Motor neuron (in vitro differentiated cells): ENCODE measurements around the gene UBLCP1. TPM values are rescaled to one million over a fixed set of nuclear protein-coding genes. Genes with fewer than 3 reads are reported as not detected.
A peak's percentile ranks its signal among the peaks of the same experiment; 100 is the strongest.
"Not testable (repeated sequence)": the region's sequence is repeated elsewhere in the genome, so short reads cannot be mapped to it uniquely, and the experiment has no call there.

Experiments
- ATAC-seq, 8 experiments: fragments of 200-7000 bp; cut with Tn5 transposase; replicated peaks in 6 of 8; 2 replicates each; pipeline ENCODE4 v1.8.0; 2021; ENCODE audit warnings: mild to moderate bottlenecking in 8 of 8, moderate library complexity in 8 of 8
- H3K27ac ChIP-seq, 2 donors: fragments of 250-450 bp; sonication (Bioruptor Pico); 2 replicates each; pipeline ENCODE4 v1.9.0; 2021; ENCODE audit warnings: antibody characterized with exemption in 2 of 2, mild to moderate bottlenecking in 2 of 2, moderate library complexity in 1 of 2
- H3K4me1 ChIP-seq, 2 donors: fragments of 250-450 bp; sonication (Bioruptor Pico); replicated peaks in 1 of 2; 2 replicates each; pipeline ENCODE4 v1.6.1; 2021; ENCODE audit warnings: antibody characterized with exemption in 2 of 2, mild to moderate bottlenecking in 2 of 2, moderate library complexity in 1 of 2
- H3K4me3 ChIP-seq, 5 donors: fragments of 250-450 bp; sonication (Bioruptor Pico); 2 replicates each; pipeline ENCODE4 v1.9.0; 2021; ENCODE audit warnings: antibody characterized with exemption in 5 of 5, mild to moderate bottlenecking in 5 of 5, moderate library complexity in 4 of 5
- WGBS, 10 experiments: fragments of 450-650 bp; shearing (Covaris generic); methylation state at CpG; one replicate each; pipeline ENCODE4 v1.0.0; 2022; 5-methylcytosine and 5-hydroxymethylcytosine counted together
- in situ Hi-C, 9 experiments: fragments of 400-800 bp; cut with MboI; loops; one replicate each; pipeline ENCODE4 v1.15.0; 2021; ENCODE audit warnings: low sequenced_read_pairs in 9 of 9, low pct_unique_long_range_greater_than_20kb in 2 of 9; ENCODE audit not compliant: unreplicated experiment in 9 of 9
- total RNA-seq, 8 experiments: library from RNA; unstranded; fragments of 300-600 nt; gene quantifications; 2 replicates each; pipeline versions ENCODE4 v1.2.3 to v1.2.4, GENCODE V29; 2022

UBLCP1 gene
- total RNA-seq, 8 experiments from 2014 or later = 21.8 to 42.0 (median 29.3) TPM

DNA sequence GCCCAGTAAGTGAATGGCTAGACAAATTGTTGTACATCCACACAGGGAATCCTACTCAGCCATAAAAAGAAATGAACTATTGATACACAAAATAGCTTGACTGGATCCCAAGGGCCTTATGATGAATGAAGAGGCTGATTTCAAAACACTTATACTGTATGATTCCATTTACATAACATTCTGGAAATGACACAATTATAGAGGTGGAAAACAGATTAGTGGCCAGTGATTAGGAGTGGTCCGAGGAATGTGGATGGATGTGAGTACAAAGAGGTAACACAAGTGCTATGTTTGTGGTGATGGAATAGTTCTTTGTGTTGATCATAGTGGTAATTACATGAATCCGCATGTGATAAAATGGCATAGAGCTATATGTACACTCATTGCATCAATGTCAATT lies 4.7 kb upstream of the UBLCP1 start:
- 83 to 100% (median 95%) methylated on average over 1 to 2 of the region's 2 CpGs; no CpG with 5 or more reads in 1 of the 10 experiments for WGBS, 10 experiments
- Histone ChIP-seq H3K27ac (no peak overlapping the region), H3K4me1 (peaks cover 5 to 7% of the 10 kb centered on the region in 2 donors), H3K4me3 (no peak overlapping the region)
- in situ Hi-C loops = loop anchor here in 2 of 9 experiments (25.0 kb wide), 1 partner anchor 96 kb away; no protein-coding TSS in a partner anchor
- no peak for ATAC-seq

DNA sequence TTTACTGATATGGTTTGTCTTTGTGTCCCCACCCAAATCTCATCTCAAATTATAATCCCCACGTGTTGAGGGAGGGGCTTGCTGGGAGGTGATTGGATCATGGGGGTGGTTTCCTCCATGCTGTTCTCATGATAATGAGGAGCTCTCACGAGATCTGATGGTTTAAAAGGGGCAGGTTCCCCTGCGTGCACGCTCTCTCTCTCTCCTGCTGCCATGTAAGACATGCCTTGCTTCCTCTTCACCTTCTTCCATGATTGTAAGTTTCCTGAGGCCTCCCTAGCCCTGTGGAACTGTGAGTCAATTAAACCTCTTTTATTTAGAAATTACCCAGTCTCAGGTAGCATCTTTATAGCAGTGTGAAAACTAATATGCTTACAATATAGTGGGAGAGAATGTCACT lies 2.9 kb upstream of the UBLCP1 start:
- in situ Hi-C loops = loop anchor here in 2 of 9 experiments (25.0 kb wide), 1 partner anchor 98 kb away; no protein-coding TSS in a partner anchor
- H3K4me3 ChIP-seq, ATAC-seq, H3K27ac ChIP-seq: not testable (repeated sequence)
- H3K4me1 ChIP-seq = peaks cover 12 to 14% of the 10 kb centered on the region in 2 donors
- 33 to 94% (median 70%) methylated on average over 1 to 4 of the region's 4 CpGs; no CpG with 5 or more reads in 1 of the 10 experiments for WGBS, 10 experiments

DNA sequence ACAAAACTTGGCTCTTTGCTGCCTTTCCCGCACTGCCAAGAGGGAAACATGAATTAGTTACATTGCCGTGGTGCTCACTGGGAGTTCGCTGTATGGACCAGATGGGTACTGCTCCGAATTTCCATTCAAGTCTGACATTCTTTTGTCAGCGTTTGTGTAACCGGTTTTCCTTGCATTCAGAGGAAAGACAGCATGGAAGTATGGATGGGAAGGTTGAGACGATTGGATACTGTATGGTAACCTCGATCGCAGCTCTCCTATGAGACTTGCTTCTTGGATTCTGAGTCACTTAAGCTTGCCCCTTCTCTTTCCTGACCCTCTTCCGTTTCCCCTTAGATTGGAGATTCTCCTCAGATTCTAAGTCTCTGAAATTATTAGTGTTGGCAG lies 625 bp upstream of the UBLCP1 start:
- WGBS, 10 experiments = 10 to 69% (median 40%) methylated on average over 3 to 10 of the region's 10 CpGs; no CpG with 5 or more reads in 2 of the 10 experiments
- peaks cover 12 to 14% of the 10 kb centered on the region in 2 donors for H3K4me1 ChIP-seq
- ATAC-seq = peak; percentile 5 to 62 (median 34)
- in situ Hi-C loops = loop anchor here in 2 of 9 experiments (25.0 kb wide), 1 partner anchor 100 kb away; no protein-coding TSS in a partner anchor
- H3K27ac ChIP-seq = peak overlapping the region; percentile 92 to 94
- peak overlapping the region; percentile 68 to 99 (median 88) for H3K4me3 ChIP-seq

DNA sequence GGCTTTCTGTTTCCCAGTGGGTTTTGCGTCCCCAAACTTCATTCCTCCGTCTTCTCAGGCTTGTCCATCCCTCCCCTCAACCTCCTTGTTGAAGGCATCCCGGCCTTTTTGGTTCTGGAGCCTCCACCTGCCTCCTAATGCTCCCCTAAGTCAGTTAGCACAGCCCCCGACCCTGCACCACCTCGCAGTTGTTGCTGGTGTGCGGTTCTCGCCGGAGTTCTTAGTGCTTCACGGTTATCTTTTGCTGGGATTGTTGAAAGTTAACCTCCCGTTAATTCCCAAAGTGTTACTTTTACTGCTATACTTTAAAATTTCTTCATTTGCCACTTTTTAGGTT lies 447 bp downstream of the UBLCP1 start:
- ATAC-seq = peak in 7 of 8 experiments; percentile 0 to 22 (median 5)
- Histone ChIP-seq H3K4me1 (peaks cover 12 to 14% of the 10 kb centered on the region in 2 donors), H3K27ac (peak overlapping the region in 1 of 2 donors; percentile 92), H3K4me3 (peak overlapping the region; percentile 68 to 99 (median 88))
- in situ Hi-C loops = loop anchor here in 2 of 9 experiments (25.0 kb wide), 1 partner anchor 101 kb away; no protein-coding TSS in a partner anchor
- 0 to 13% (median 4%) methylated on average over 2 to 10 of the region's 10 CpGs; no CpG with 5 or more reads in 2 of the 10 experiments for WGBS, 10 experiments

DNA sequence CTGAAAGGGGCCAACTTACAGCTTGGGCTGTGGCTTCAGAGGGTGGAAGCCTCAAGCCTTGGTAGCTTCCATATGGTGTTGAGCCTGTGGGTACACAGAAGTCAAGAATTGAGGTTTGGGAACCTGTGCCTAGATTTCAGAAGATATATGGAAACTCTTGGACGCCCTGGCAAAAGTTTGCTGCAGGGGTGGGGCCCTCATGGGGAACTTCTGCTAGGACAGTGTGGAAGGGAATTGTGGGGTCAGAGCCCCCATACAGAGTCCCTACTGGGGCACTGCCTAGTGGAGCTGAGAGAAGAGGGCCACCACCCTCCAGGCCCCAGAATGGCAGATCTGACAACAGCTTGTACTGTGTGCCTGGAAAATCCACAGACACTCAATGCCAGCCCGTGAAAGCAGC lies 3.7 kb downstream of the UBLCP1 start:
- peaks cover 12 to 14% of the 10 kb centered on the region in 2 donors for H3K4me1 ChIP-seq
- 75 to 100% (median 85%) methylated on average over 1 to 2 of the region's 2 CpGs; no CpG with 5 or more reads in 6 of the 10 experiments for WGBS, 10 experiments
- not testable (repeated sequence) for H3K4me3 ChIP-seq, ATAC-seq, H3K27ac ChIP-seq
- in situ Hi-C loops = loop anchor here in 2 of 9 experiments (25.0 kb wide), 1 partner anchor 104 kb away; no protein-coding TSS in a partner anchor

DNA sequence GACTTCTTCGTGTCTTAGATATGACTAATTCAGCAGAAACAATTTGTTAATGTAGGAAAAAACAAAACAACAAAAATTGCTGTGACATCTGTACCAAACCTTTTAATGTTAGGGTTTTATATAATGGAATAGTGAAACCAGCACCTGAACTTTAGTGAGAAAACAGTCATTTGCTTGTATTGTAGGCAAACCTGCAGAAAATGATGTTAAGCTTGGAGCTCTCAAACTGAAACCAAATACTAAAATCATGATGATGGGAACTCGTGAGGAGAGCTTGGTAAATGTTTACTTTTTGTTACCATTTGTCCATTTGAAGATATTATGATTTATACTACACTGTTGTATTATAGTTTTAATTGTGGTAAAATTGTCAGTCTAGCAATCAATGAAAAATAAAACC lies 6.6 kb downstream of the UBLCP1 start:
- WGBS, 10 experiments = 45 to 100% (median 91%) methylated on average over 1 to 2 of the region's 2 CpGs
- H3K27ac ChIP-seq = no peak overlapping the region
- no peak for ATAC-seq
- in situ Hi-C loops = loop anchor here in 2 of 9 experiments (25.0 kb wide), 1 partner anchor 107 kb away; no protein-coding TSS in a partner anchor
- H3K4me1 ChIP-seq = no peaks in the 10 kb centered on the region
- no peak overlapping the region for H3K4me3 ChIP-seq

DNA sequence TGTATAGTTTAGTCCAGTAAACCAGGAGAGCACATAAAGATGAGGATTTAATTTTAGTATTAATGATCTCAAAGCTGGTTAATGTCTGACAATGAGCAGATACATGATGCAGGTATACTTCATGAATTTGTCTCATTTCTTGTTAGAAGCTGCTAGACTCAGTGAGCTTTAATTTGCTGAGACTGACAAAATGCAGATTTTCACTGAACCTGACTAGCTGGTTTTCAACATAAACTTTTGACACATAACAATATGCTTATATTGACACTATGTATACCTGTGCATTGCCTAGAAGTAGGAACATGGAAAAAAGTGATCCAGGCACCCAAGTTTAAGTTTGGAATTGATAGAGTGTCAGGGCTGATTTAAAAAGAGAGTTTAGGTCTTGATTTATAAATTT lies 10.8 kb downstream of the UBLCP1 start:
- in situ Hi-C loops = loop anchor here in 2 of 9 experiments (25.0 kb wide), 1 partner anchor 112 kb away; no protein-coding TSS in a partner anchor
- Histone ChIP-seq H3K4me1 (no peaks in the 10 kb centered on the region), H3K4me3 (no peak overlapping the region), H3K27ac (no peak overlapping the region)
- no peak for ATAC-seq

DNA sequence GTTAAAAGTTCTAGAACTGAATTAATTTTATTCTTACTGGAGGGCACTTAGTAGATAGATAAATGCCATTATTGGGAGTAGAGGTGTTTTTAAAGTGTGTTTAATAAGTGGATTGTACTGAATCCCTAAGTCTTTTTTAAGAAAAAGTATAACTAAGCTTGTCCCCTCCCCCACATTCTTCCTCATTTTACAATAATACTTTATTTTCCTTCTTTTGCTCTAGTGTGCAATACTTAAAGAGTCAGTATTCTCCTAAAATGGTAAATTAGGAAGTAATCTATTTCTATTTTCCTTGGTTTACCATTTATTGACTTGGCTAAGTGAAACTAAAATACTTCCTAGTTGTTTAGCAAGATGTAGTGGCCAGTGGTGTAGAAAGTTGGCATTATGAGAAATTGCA lies 11.6 kb downstream of the UBLCP1 start:
- Histone ChIP-seq H3K27ac (no peak overlapping the region), H3K4me1 (no peaks in the 10 kb centered on the region), H3K4me3 (no peak overlapping the region)
- ATAC-seq = no peak
- in situ Hi-C loops = loop anchor here in 4 of 9 experiments (25.0 kb wide), 2 partner anchors 112 to 713 kb away; no protein-coding TSS in a partner anchor

DNA sequence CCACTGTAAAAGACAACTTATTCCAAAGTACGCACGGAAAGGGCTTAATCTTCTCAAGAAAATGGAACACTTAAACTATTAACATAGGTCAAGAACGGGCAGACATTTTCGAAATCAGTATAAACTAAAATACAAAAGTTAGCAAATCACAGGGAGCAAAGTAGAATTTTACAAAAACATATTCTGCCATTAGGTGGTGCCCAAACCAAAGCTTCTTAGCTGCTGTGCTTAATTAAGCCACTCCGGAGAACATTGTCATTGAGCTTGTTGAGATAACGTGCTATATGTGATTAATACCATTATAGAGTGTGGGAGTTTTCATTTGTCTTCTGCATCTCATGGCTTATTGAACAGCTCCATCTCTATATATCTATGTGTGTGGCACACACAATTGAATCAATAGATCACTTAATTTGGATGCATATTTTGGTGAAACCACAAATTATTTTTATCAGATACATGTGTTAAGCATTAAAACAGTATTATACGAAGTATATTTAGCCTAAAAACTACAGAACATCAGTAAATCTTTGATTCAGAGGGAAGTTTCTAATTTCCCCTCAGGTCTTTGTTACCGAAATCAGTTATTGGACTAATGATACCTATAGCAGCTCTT lies 23.4 kb downstream of the UBLCP1 start:
- in situ Hi-C loops = loop anchor here in 2 of 9 experiments (25.0 kb wide), 1 partner anchor 701 kb away; no protein-coding TSS in a partner anchor
- Histone ChIP-seq H3K4me1 (no peaks in the 10 kb centered on the region), H3K27ac (no peak overlapping the region), H3K4me3 (no peak overlapping the region)
- peak in 5 of 8 experiments; percentile 33 to 68 (median 55) for ATAC-seq
- WGBS, 10 experiments = 19 to 82% (median 63%) methylated on average over 2 to 8 of the region's 8 CpGs

DNA sequence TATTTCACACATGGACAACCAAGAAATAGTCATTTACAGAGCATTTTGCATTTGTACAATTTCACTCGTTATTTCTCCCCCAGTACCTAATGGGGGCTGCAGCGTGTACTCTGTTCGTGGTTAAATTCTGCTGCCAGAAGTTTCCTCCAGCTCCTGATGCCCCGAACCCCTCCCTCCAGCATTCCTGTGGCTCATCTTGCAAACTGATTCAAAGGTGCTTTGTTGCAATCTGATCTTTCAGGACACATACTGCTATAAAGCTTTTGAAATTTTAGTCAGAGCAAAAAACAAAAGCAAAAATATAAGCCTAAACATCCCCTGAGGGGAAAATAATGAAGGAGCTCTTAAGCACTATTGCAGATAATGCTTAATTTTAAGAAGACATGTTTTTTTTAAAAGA lies 27.7 kb downstream of the UBLCP1 start:
- no peak overlapping the region for H3K4me3 ChIP-seq
- no peak overlapping the region for H3K27ac ChIP-seq
- in situ Hi-C loops = loop anchor here in 2 of 9 experiments (25.0 kb wide), 1 partner anchor 697 kb away; no protein-coding TSS in a partner anchor
- 20 to 93% (median 81%) methylated on average over 1 to 4 of the region's 4 CpGs; no CpG with 5 or more reads in 4 of the 10 experiments for WGBS, 10 experiments
- no peak for ATAC-seq
- H3K4me1 ChIP-seq = no peaks in the 10 kb centered on the region

DNA sequence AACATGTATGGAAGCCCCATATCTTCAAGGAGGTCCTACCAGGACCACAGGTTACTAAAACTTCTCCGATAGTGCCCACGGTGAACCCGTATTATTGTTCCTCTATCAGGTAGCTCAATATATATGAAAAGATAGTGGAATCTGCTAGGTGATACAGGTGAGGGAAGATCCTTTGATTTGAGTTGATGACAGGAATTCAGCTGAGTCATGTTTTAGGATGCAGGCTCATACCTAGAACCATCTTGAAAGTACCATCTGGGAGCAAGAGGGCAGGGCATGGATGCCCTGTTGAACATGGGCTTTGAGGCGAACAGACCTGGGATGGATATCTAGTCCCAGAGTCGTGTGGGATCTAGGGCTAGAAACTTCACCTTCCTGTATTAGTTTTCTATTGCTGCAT lies 31.8 kb downstream of the UBLCP1 start:
- ATAC-seq = no peak
- no peak overlapping the region for H3K4me3 ChIP-seq
- no peaks in the 10 kb centered on the region for H3K4me1 ChIP-seq
- in situ Hi-C loops = loop anchor here in 2 of 9 experiments (25.0 kb wide), 1 partner anchor 692 kb away; no protein-coding TSS in a partner anchor
- no peak overlapping the region for H3K27ac ChIP-seq
- whole genome bisulfite sequencing, 10 experiments = 60 to 100% (median 92%) methylated on average over 1 to 5 of the region's 5 CpGs; no CpG with 5 or more reads in 4 of the 10 experiments

DNA sequence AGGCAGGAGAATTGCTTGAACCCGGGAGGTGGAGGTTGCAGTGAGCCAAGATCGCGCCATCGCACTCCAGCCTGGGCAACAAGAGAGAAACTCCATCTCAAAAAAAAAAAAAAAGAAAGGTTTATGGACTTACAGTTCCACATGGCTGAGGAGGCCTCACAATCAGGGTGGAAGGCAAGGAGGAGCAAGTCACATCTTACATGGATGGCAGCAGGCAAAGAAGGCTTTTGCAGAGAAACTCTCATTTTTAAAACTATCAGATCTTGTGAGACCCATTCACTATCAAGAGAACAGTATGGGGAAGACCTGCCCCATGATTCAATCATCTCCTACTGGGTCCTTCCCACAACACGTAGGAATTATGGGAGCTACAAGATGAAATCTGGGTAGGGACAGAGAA lies 34.2 kb downstream of the UBLCP1 start:
- ATAC-seq, H3K4me1 ChIP-seq: not testable (repeated sequence)

DNA sequence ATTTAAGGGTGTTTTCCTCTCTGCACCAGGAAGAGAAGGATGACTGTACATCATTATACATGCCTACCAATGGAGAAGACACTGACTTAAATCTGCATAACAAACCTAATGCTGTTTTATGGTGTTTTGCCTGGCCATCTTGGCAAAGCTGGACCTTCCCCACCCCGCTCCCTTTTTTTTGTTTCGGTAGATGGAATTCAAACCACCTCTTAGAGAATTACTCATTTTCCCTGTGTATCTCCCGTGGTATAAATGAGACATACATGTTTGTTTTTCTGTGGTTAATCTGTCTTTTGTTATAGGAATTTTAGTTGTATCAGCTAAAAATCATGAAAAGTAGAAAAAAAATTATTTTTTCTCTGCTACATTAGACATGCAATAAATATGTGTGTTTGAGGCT lies 38.4 kb downstream of the UBLCP1 start:
- no peak overlapping the region for H3K4me3 ChIP-seq
- peak in 2 of 8 experiments; percentile 80 to 89 for ATAC-seq
- no peak overlapping the region for H3K27ac ChIP-seq
- WGBS, 10 experiments = 0 to 86% (median 58%) methylated on average over 1 to 3 of the region's 3 CpGs
- in situ Hi-C loops = no loop called here
- H3K4me1 ChIP-seq = no peaks in the 10 kb centered on the region

More for the DNA sequence above, 34.2 kb downstream of the UBLCP1 start:
- H3K4me3 ChIP-seq, H3K27ac ChIP-seq: not testable (repeated sequence)
- 17 to 75% (median 59%) methylated on average over 1 to 2 of the region's 5 CpGs; no CpG with 5 or more reads in 2 of the 10 experiments for WGBS, 10 experiments
- in situ Hi-C loops = loop anchor here in 2 of 9 experiments (25.0 kb wide), 1 partner anchor 690 kb away; no protein-coding TSS in a partner anchor
